PC-3 (cell line): ENCODE data around the gene EFCAB11. TPM values are rescaled to one million over a fixed set of nuclear protein-coding genes. Genes with fewer than 3 reads are reported as not detected.

Experiments
- ATAC-seq: fragments of 200-7000 bp; cut with Tn5 transposase; 2 replicates; pipeline ENCODE4 v1.9.1; 2020; ENCODE audit warnings: mild to moderate bottlenecking, moderate library complexity
- BruUV-seq: library from RNA; stranded (reverse); fragments of 400-500 nt; replicated peaks from 2 replicates; lab custom pipeline; 2021; lab: Mats Ljungman, UMichigan
- CTCF ChIA-PET: fragments of 300-600 bp; sonication (Branson Sonifier 250); formaldehyde crosslinking; loops from one replicate; lab custom pipeline; 2022; ENCODE audit warnings: antibody characterized with exemption; lab: Charles Lee
- POLR2A ChIA-PET: fragments of 300-600 bp; sonication (Branson Sonifier 250); formaldehyde crosslinking; loops from one replicate; lab custom pipeline; 2022; ENCODE audit warnings: antibody characterized with exemption; ENCODE audit not compliant: unreplicated experiment; lab: Charles Lee
- DNase-seq: peaks from one replicate; pipeline ENCODE4 v3.0.0-alpha.2; 2015
- H2AFZ ChIP-seq: fragments of 300-600 bp; sonication (generic); 2 replicates; pipeline ENCODE4 v1.6.0; 2016; ENCODE audit warnings: antibody characterized with exemption, low read length
- H3F3A ChIP-seq: fragments of 300-600 bp; sonication (generic); one replicate; pipeline ENCODE4 v1.6.0; 2017; ENCODE audit warnings: antibody characterized with exemption, low read length, control low read depth, mild to moderate bottlenecking; ENCODE audit not compliant: unreplicated experiment
- H3K27ac ChIP-seq: fragments of 300-600 bp; sonication (generic); 2 replicates; pipeline ENCODE4 v1.5.1; 2016; ENCODE audit warnings: mild to moderate bottlenecking, low read length
- H3K27me3 ChIP-seq: fragments of 300-600 bp; sonication (generic); 2 replicates; pipeline ENCODE4 v1.6.1; 2016; ENCODE audit warnings: low read length, mixed read lengths
- H3K36me3 ChIP-seq: fragments of 300-600 bp; sonication (generic); 2 replicates; pipeline ENCODE4 v1.6.1; 2016; ENCODE audit warnings: low read depth, mixed run types, low read length, mixed read lengths
- H3K4me1 ChIP-seq: fragments of 300-600 bp; sonication (generic); 2 replicates; pipeline ENCODE4 v1.5.1; 2016; ENCODE audit warnings: low read length; ENCODE audit not compliant: insufficient read depth
- H3K4me2 ChIP-seq: fragments of 300-600 bp; sonication (generic); 2 replicates; pipeline ENCODE4 v1.6.0; 2016; ENCODE audit warnings: low read length
- H3K4me3 ChIP-seq: fragments of 300-600 bp; sonication (generic); 2 replicates; pipeline ENCODE4 v1.5.1; 2016; ENCODE audit warnings: mild to moderate bottlenecking, low read length, mixed read lengths
- H3K79me2 ChIP-seq: fragments of 300-600 bp; sonication (generic); 2 replicates; pipeline ENCODE4 v1.6.1; 2017; ENCODE audit warnings: low read length, mixed read lengths
- H3K9ac ChIP-seq: fragments of 300-600 bp; sonication (generic); 2 replicates; pipeline ENCODE4 v1.6.0; 2016; ENCODE audit warnings: mild to moderate bottlenecking, low read length
- H3K9me2 ChIP-seq: fragments of 300-600 bp; sonication (generic); replicated peaks from 2 replicates; pipeline ENCODE4 v1.6.1; 2016; ENCODE audit warnings: mixed run types, low read length, mixed read lengths
- H3K9me3 ChIP-seq: fragments of 300-600 bp; sonication (generic); 2 replicates; pipeline ENCODE4 v1.6.1; 2016; ENCODE audit warnings: low read length, mixed read lengths
- H4K20me1 ChIP-seq: fragments of 300-600 bp; sonication (generic); 2 replicates; pipeline ENCODE4 v1.6.1; 2016; ENCODE audit warnings: low read length, mixed read lengths
- EZH2 ChIP-seq: fragments of 300-600 bp; sonication (generic); IDR thresholded peaks from one replicate; pipeline ENCODE4 v1.6.1; 2017; ENCODE audit warnings: antibody characterized with exemption, mild to moderate bottlenecking, low read length; ENCODE audit not compliant: unreplicated experiment
- EZH2phosphoT487 ChIP-seq: fragments of 300-600 bp; sonication (generic); IDR thresholded peaks from 2 replicates; pipeline ENCODE4 v1.6.1; 2018; ENCODE audit warnings: mild to moderate bottlenecking, antibody characterized with exemption, low read length, borderline replicate concordance
- intact Hi-C: fragments of 100-400 bp; cut with micrococcal nuclease; formaldehyde crosslinking; loops from 2 replicates; pipeline ENCODE4 v1.9.0; 2023
- total RNA-seq: library from RNA; depleted of rRNA; stranded (reverse); fragments of >200 nt; gene quantifications from 2 replicates; pipeline ENCODE4 v1.2.3, GENCODE V29; 2014; rRNA removed
- TF ChIP-seq, protein P1 (sequence below): fragments of 300-600 bp; sonication (generic); conservative IDR thresholded peaks from 2 replicates; pipeline ENCODE4 v1.5.1; 2017; ENCODE audit warnings: antibody characterized with exemption, low read depth, mild to moderate bottlenecking, low read length

EFCAB11 gene
- total RNA-seq, 1 experiment from 2014 or later = 7.0 TPM

DNA sequence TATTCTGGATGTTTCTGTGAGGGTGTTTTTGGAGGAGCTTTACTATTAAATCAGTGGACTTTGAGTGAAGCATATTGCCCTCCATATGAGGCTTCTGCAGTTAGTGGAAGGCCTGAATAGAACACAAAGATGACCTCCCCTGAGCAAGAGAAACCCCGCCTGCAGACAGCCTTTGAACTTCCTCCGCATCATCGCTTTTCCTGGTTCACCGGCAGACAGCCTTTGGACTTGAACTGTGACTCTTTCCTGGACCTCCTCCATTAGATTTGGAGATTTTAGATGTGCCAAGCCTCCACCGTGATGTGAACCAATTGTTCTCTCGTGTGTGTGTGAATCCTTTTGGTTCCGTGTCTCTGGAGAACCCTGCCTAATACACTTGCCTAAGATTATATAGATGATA, 208.4 kb downstream of the EFCAB11 start:
- ATAC-seq (no peak), DNase-seq (no peak)
- no peak overlapping the region for H3K27ac ChIP-seq
- intact Hi-C loops = no loop called here
- no peaks in the 10 kb centered on the region for H3K79me2 ChIP-seq
- H3K9me3 ChIP-seq = no peaks in the 10 kb centered on the region
- TF ChIP-seq, protein P1, sequence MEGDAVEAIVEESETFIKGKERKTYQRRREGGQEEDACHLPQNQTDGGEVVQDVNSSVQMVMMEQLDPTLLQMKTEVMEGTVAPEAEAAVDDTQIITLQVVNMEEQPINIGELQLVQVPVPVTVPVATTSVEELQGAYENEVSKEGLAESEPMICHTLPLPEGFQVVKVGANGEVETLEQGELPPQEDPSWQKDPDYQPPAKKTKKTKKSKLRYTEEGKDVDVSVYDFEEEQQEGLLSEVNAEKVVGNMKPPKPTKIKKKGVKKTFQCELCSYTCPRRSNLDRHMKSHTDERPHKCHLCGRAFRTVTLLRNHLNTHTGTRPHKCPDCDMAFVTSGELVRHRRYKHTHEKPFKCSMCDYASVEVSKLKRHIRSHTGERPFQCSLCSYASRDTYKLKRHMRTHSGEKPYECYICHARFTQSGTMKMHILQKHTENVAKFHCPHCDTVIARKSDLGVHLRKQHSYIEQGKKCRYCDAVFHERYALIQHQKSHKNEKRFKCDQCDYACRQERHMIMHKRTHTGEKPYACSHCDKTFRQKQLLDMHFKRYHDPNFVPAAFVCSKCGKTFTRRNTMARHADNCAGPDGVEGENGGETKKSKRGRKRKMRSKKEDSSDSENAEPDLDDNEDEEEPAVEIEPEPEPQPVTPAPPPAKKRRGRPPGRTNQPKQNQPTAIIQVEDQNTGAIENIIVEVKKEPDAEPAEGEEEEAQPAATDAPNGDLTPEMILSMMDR = no peak
- no peak for TF ChIP-seq EZH2
- no peak for TF ChIP-seq EZH2phosphoT487
- no peak overlapping the region for H3K4me2 ChIP-seq
- CTCF ChIA-PET = no interaction called here
- H3K4me1 ChIP-seq = no peaks in the 10 kb centered on the region
- H3K27me3 ChIP-seq = no peaks in the 10 kb centered on the region
- H3K9ac ChIP-seq = no peak overlapping the region
- no peaks in the 10 kb centered on the region for H3F3A ChIP-seq
- H3K36me3 ChIP-seq = no peaks in the 10 kb centered on the region
- no TSS peak for BruUV-seq
- no peak overlapping the region for H3K4me3 ChIP-seq
- no peak overlapping the region for H2AFZ ChIP-seq
- H3K9me2 ChIP-seq = no peaks in the 10 kb centered on the region
- H4K20me1 ChIP-seq = no peaks in the 10 kb centered on the region
- POLR2A ChIA-PET = no interaction called here

Other genes starting within 250 kb of the EFCAB11 start
- gene TDP1, start 1.2 kb upstream of the EFCAB11 start, total RNA-seq = 42.9 and 51.4 TPM in 2 replicates
- gene KCNK13, start 107.3 kb upstream of the EFCAB11 start, total RNA-seq = 0.17 and 0.58 TPM in 2 replicates